Breast epithelium (tissue), 4 donors: ENCODE data around the gene BCAP31. TPM values are rescaled to one million over a fixed set of nuclear protein-coding genes. Genes with fewer than 3 reads are reported as not detected.
"Not testable (repeated sequence)": the region's sequence is repeated elsewhere in the genome, so short reads cannot be mapped to it uniquely, and the experiment has no call there.

Experiments used
- DNase-seq, 2 donors: peaks; one replicate each; pipeline ENCODE4 v3.0.0-alpha.2; 2019; ENCODE audit warnings: low spot score in 2 of 2
- H3K27ac ChIP-seq, 2 donors: fragments of 200-600 bp; sonication (generic) in 1 of 2; one replicate each; pipeline ENCODE4 v1.5.1; 2016 to 2019; ENCODE audit warnings: mild to moderate bottlenecking in 1 of 2
- H3K27me3 ChIP-seq, 2 donors: fragments of 200-600 bp; sonication (generic) in 1 of 2; one replicate each; pipeline versions ENCODE4 v1.5.1 to v1.6.0; 2017 to 2019; ENCODE audit warnings: control low read depth in 1 of 2, mild to moderate bottlenecking in 1 of 2
- H3K36me3 ChIP-seq: fragments of 200-600 bp; one replicate; pipeline ENCODE4 v1.5.1; 2019
- H3K4me1 ChIP-seq, 2 donors: fragments of 200-600 bp; sonication (generic); one replicate each; pipeline ENCODE4 v1.5.1; 2016 to 2019; ENCODE audit warnings: control low read depth in 1 of 2
- H3K4me3 ChIP-seq, 3 donors: fragments of 200-600 bp; sonication (generic); 1 replicate in 2 of 3; 2 replicates in 1 of 3; pipeline ENCODE4 v1.5.1; 2016 to 2019; ENCODE audit warnings: mild to moderate bottlenecking in 3 of 3, moderate library complexity in 2 of 3
- H3K9me3 ChIP-seq, 2 donors: fragments of 200-600 bp; sonication (generic) in 1 of 2; one replicate each; pipeline ENCODE4 v1.5.1; 2016 to 2019; ENCODE audit warnings: control low read depth in 1 of 2
- CTCF ChIP-seq, 3 donors: fragments of 450-650 bp; IDR thresholded peaks; one replicate each; pipeline ENCODE4 v1.5.1; 2016 to 2017; ENCODE audit warnings: antibody characterized with exemption in 3 of 3, mild to moderate bottlenecking in 3 of 3, moderate library complexity in 3 of 3
- POLR2A ChIP-seq: fragments of 450-650 bp; IDR thresholded peaks from one replicate; pipeline ENCODE4 v1.6.1; 2016; ENCODE audit warnings: antibody characterized with exemption, mild to moderate bottlenecking, moderate library complexity
- POLR2AphosphoS5 ChIP-seq, 3 donors: sonication (generic); formaldehyde crosslinking; IDR thresholded peaks; one replicate each; pipeline ENCODE4 v1.6.1; 2017; ENCODE audit warnings: antibody characterized with exemption in 3 of 3
- intact Hi-C: fragments of 100-400 bp; cut with DNase I; formaldehyde crosslinking; loops from one replicate; pipeline ENCODE4 v1.15.1; 2023; ENCODE audit warnings: low total_unique reads
- total RNA-seq, 3 donors: library from RNA; depleted of rRNA; stranded (reverse); fragments of >200 nt; gene quantifications; one replicate each; pipeline ENCODE4 v1.1.0, GENCODE V29; 2016

BCAP31 gene
- total RNA-seq, 3 donors from 2014 or later, result 120 to 245 (median 129) TPM

GRCh38 chrX:153761863-153762262 lies 37.7 kb upstream of the BCAP31 start:
- no peak for TF ChIP-seq POLR2AphosphoS5 (IDR thresholded peaks at IDR 0.05)
- no peak for TF ChIP-seq POLR2A
- TF ChIP-seq CTCF (IDR thresholded peaks at IDR 0.05), result no peak
- no peak overlapping the region for H3K4me3 ChIP-seq
- no peak for DNase-seq
- H3K9me3 ChIP-seq, result peaks cover 0 to 4% of the 10 kb centered on the region in 2 donors
- no peak overlapping the region for H3K27ac ChIP-seq
- intact Hi-C loops, result loop anchor here (5.0 kb wide), 1 partner anchor 190 kb away; no protein-coding TSS in a partner anchor
- peaks cover 0 to 18% of the 10 kb centered on the region in 2 donors for H3K27me3 ChIP-seq
- H3K4me1 ChIP-seq, result no peaks in the 10 kb centered on the region
- H3K36me3 ChIP-seq, result no peaks in the 10 kb centered on the region

GRCh38 chrX:153755136-153755535 lies 30.9 kb upstream of the BCAP31 start:
- TF ChIP-seq POLR2A, result no peak
- TF ChIP-seq POLR2AphosphoS5 (IDR thresholded peaks at IDR 0.05), result no peak
- TF ChIP-seq CTCF (IDR thresholded peaks at IDR 0.05), result no peak
- Histone ChIP-seq H3K36me3 (no peaks in the 10 kb centered on the region), H3K27me3 (peaks cover 0 to 11% of the 10 kb centered on the region in 2 donors), H3K4me3 (no peak overlapping the region), H3K4me1 (no peaks in the 10 kb centered on the region), H3K9me3 (peaks cover 0 to 15% of the 10 kb centered on the region in 2 donors), H3K27ac (no peak overlapping the region)
- no peak for DNase-seq
- intact Hi-C loops, result no loop called here

- Histone ChIP-seq H3K36me3 (no peaks in the 10 kb centered on the region), H3K9me3 (no peaks in the 10 kb centered on the region), H3K4me3 (no peak overlapping the region), H3K27me3 (peaks cover 0 to 11% of the 10 kb centered on the region in 2 donors), H3K27ac (no peak overlapping the region), H3K4me1 (no peaks in the 10 kb centered on the region)
- TF ChIP-seq POLR2A, result no peak
- TF ChIP-seq POLR2AphosphoS5 (IDR thresholded peaks at IDR 0.05), result no peak
- TF ChIP-seq CTCF (IDR thresholded peaks at IDR 0.05), result no peak
- no peak for DNase-seq
- intact Hi-C loops, result no loop called here
These were observed 26.1 kb upstream of the BCAP31 start for GRCh38 chrX:153750127-153750774.

GRCh38 chrX:153749017-153749416 lies 24.8 kb upstream of the BCAP31 start:
- H3K36me3 ChIP-seq, H3K4me1 ChIP-seq, intact Hi-C loops, DNase-seq, H3K9me3 ChIP-seq, H3K4me3 ChIP-seq, H3K27ac ChIP-seq: not testable (repeated sequence)
- H3K27me3 ChIP-seq, result peaks cover 0 to 15% of the 10 kb centered on the region in 2 donors

DNA sequence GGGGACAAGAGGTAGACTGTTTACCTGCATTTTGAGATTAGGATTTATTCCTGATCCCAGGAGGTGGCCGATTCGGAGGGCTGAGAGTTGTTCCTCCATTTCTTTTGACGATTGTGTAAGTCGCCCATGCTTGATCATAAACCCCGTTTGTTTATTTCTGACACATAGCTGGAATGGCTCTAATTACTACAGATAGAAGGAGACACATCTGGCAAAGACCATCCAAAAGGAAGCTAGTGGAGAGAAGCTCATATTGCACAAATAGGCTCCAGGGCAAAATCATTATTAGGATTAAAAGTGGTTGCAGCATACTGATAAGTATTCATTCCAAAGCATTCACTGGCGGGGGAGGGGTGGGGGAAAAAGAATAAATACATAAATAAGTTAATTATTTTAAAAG lies 22.8 kb upstream of the BCAP31 start:
- H3K4me1 ChIP-seq, intact Hi-C loops, H3K4me3 ChIP-seq, DNase-seq, H3K36me3 ChIP-seq, H3K9me3 ChIP-seq, H3K27ac ChIP-seq: not testable (repeated sequence)
- peaks cover 0 to 19% of the 10 kb centered on the region in 2 donors for H3K27me3 ChIP-seq

GRCh38 chrX:153746359-153746758 lies 22.2 kb upstream of the BCAP31 start:
- no peak for TF ChIP-seq POLR2AphosphoS5 (IDR thresholded peaks at IDR 0.05)
- no peak for TF ChIP-seq CTCF (IDR thresholded peaks at IDR 0.05)
- TF ChIP-seq POLR2A, result no peak
- H3K4me1 ChIP-seq, result no peaks in the 10 kb centered on the region
- no peaks in the 10 kb centered on the region for H3K9me3 ChIP-seq
- intact Hi-C loops, result no loop called here
- H3K36me3 ChIP-seq, result no peaks in the 10 kb centered on the region
- no peak for DNase-seq
- H3K27ac ChIP-seq, result no peak overlapping the region
- no peak overlapping the region for H3K4me3 ChIP-seq
- peaks cover 0 to 13% of the 10 kb centered on the region in 2 donors for H3K27me3 ChIP-seq

- H3K36me3 ChIP-seq, intact Hi-C loops, H3K27ac ChIP-seq, H3K4me3 ChIP-seq, H3K4me1 ChIP-seq, H3K9me3 ChIP-seq, DNase-seq, H3K27me3 ChIP-seq: not testable (repeated sequence)
These were observed 20.9 kb upstream of the BCAP31 start for GRCh38 chrX:153745067-153745433.
